Gastrocnemius medialis (tissue), 4 donors: ENCODE results near the gene TRIM4. TPM values are rescaled to one million over a fixed set of nuclear protein-coding genes. Genes with fewer than 3 reads are reported as not detected.
"Not testable (repeated sequence)": the region's sequence is repeated elsewhere in the genome, so short reads cannot be mapped to it uniquely, and the experiment has no call there.

Experiments
- ATAC-seq, 2 donors: fragments of 150-250 bp; one replicate each; pipeline ENCODE4 v1.9.1; 2016
- DNase-seq, 2 donors: peaks; one replicate each; pipeline ENCODE4 v3.0.0-alpha.2; 2019
- H3K27ac ChIP-seq, 4 donors: fragments of 200-600 bp; sonication (generic); 1 replicate in 1 of 4; 2 replicates in 3 of 4; pipeline ENCODE4 v1.5.1; 2016 to 2018; ENCODE audit warnings: mild to moderate bottlenecking in 2 of 4, moderate library complexity in 1 of 4
- H3K27me3 ChIP-seq, 3 donors: fragments of 200-600 bp; sonication (generic) in 2 of 3; 1 replicate in 1 of 3; 2 replicates in 2 of 3; pipeline versions ENCODE4 v1.5.1 to v1.6.0; 2016 to 2019; ENCODE audit warnings: mild to moderate bottlenecking in 1 of 3, moderate library complexity in 1 of 3
- H3K36me3 ChIP-seq, 2 donors: fragments of 200-600 bp; sonication (generic) in 1 of 2; one replicate each; pipeline ENCODE4 v1.5.1; 2017 to 2018
- H3K4me1 ChIP-seq, 2 donors: fragments of 200-600 bp; sonication (generic) in 1 of 2; one replicate each; pipeline ENCODE4 v1.5.1; 2016 to 2017; ENCODE audit warnings: mild to moderate bottlenecking in 2 of 2
- H3K4me3 ChIP-seq, 4 donors: fragments of 200-600 bp; sonication (generic) in 3 of 4; 1 replicate in 1 of 4; 2 replicates in 3 of 4; pipeline ENCODE4 v1.5.1; 2016 to 2019; ENCODE audit warnings: mild to moderate bottlenecking in 2 of 4
- H3K9me3 ChIP-seq, 3 donors: fragments of 200-600 bp; sonication (generic) in 2 of 3; 1 replicate in 1 of 3; 2 replicates in 2 of 3; pipeline ENCODE4 v1.5.1; 2016 to 2019
- POLR2A ChIP-seq, 2 donors: fragments of 450-650 bp; IDR thresholded peaks; one replicate each; pipeline ENCODE4 v1.6.1; 2017; ENCODE audit warnings: antibody characterized with exemption in 2 of 2, mild to moderate bottlenecking in 2 of 2, moderate library complexity in 2 of 2
- in situ Hi-C, 4 donors: fragments of 200-750 bp; cut with MboI; loops; one replicate each; pipeline versions ENCODE4 v1.15.0 to v1.8.0; 2017; ENCODE audit warnings: low sequenced_read_pairs in 4 of 4
- intact Hi-C: fragments of 100-400 bp; cut with DNase I; formaldehyde crosslinking; loops from one replicate; pipeline ENCODE4 v1.15.1; 2023; ENCODE audit warnings: low total_unique reads
- total RNA-seq, 4 donors: library from RNA; depleted of rRNA; stranded (reverse); fragments of >200 nt; gene quantifications; one replicate each; pipeline versions ENCODE4 v1.1.0 to v1.2.3, GENCODE V29; 2016
- TF ChIP-seq, protein P1 (sequence below), 5 experiments: fragments of 450-650 bp in 3 of 5; fragments of 200-600 bp in 2 of 5; sonication (generic) in 2 of 5; IDR thresholded peaks in 4 of 5; conservative IDR thresholded peaks in 1 of 5; 1 replicate in 4 of 5; 2 replicates in 1 of 5; pipeline ENCODE4 v1.5.1; 2016 to 2019; ENCODE audit warnings: antibody characterized with exemption in 5 of 5, mild to moderate bottlenecking in 3 of 5, moderate library complexity in 3 of 5

Gene TRIM4
- total RNA-seq, 4 donors from 2014 or later: 6.4 to 10.5 (median 7.7) TPM

DNA sequence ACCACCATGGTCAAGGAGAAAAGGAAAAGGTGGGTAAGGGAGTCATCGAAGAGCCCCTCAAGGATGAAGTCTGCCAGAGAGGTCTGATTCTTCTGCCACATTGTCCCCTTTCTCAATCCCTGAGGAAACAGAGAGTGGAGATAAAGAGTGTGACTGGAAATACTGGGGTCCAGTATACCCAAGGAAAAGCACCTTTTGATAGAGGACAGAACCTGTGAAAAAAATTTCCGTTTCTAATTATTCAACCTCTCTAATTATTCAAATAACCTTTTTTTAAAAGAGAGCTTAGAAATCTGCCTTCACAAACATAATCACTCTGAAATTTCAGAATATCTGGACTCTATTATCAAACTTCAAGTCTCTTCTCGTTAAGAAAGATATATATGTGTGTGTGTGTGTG lies 42.4 kb downstream of the TRIM4 start, which contains the start of gene OR2AE1:
TSS of gene OR2AE1 (minus strand) at position 101 of the 400 bp plus-strand sequence. CDS start at position 101, 0 bp downstream.
- Histone ChIP-seq H3K27me3 (no peaks in the 10 kb centered on the region), H3K4me1 (no peaks in the 10 kb centered on the region), H3K27ac (no peak within 1 kb of the TSS), H3K36me3 (no peaks in the 10 kb centered on the region), H3K4me3 (no peak within 1 kb of the TSS), H3K9me3 (no peaks in the 10 kb centered on the region)
- TF ChIP-seq, protein P1, sequence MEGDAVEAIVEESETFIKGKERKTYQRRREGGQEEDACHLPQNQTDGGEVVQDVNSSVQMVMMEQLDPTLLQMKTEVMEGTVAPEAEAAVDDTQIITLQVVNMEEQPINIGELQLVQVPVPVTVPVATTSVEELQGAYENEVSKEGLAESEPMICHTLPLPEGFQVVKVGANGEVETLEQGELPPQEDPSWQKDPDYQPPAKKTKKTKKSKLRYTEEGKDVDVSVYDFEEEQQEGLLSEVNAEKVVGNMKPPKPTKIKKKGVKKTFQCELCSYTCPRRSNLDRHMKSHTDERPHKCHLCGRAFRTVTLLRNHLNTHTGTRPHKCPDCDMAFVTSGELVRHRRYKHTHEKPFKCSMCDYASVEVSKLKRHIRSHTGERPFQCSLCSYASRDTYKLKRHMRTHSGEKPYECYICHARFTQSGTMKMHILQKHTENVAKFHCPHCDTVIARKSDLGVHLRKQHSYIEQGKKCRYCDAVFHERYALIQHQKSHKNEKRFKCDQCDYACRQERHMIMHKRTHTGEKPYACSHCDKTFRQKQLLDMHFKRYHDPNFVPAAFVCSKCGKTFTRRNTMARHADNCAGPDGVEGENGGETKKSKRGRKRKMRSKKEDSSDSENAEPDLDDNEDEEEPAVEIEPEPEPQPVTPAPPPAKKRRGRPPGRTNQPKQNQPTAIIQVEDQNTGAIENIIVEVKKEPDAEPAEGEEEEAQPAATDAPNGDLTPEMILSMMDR (IDR thresholded peaks at IDR 0.05 in 4 of 5, conservative IDR thresholded peaks at IDR 0.05 in 1 of 5): no peak
- TF ChIP-seq POLR2A (IDR thresholded peaks at IDR 0.05): no peak
- DNase-seq (no peak), ATAC-seq (no peak)
- in situ Hi-C loops (no loop called here), intact Hi-C loops (no loop called here)

DNA sequence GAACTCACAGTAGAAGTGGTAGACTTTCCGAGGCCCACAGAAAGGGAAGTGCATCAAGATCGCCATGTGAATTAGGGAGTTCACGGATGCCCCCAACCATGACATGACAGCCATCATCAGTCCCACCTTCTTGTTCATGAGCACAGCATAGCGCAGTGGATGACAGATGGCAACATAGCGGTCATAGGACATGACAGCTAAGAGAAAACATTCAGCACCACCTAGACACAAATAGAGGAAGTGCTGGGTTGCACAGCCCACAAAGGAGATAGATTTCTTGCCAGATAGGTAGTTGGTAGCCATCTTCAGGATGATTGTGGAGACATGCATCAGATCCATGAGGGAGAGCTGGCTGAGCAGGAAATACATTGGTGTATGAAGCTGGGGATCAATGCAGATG lies 42.8 kb downstream of the TRIM4 start:
- Histone ChIP-seq H3K4me1 (no peaks in the 10 kb centered on the region), H3K27me3 (no peaks in the 10 kb centered on the region), H3K9me3 (no peaks in the 10 kb centered on the region), H3K36me3 (no peaks in the 10 kb centered on the region), H3K4me3 (no peak overlapping the region), H3K27ac (no peak overlapping the region)
- in situ Hi-C loops: no loop called here
- no peak for ATAC-seq
- intact Hi-C loops: no loop called here
- TF ChIP-seq, protein P1 (IDR thresholded peaks at IDR 0.05 in 4 of 5, conservative IDR thresholded peaks at IDR 0.05 in 1 of 5): no peak
- TF ChIP-seq POLR2A (IDR thresholded peaks at IDR 0.05): no peak
- no peak for DNase-seq

DNA sequence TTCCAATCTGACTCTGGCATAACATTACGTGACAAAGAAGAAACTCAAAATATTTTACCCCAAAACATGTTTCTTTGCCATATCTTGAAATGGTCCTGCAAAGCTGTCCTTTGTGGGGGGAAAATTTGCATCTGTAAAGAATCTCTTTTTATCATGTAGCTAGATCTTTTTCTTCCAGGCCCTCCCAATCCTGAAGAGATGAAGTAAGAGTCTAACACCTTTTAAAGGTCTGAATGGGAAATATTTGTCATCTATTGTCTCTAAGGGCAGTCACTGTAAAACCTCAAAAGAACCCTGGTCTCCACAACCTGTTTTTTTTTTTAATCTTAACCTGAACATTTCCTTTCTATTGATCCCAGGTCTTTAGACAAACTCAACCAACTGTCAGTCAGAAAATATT lies 51.1 kb downstream of the TRIM4 start:
- in situ Hi-C loops: no loop called here
- H3K4me3 ChIP-seq: no peak overlapping the region
- intact Hi-C loops: no loop called here

DNA sequence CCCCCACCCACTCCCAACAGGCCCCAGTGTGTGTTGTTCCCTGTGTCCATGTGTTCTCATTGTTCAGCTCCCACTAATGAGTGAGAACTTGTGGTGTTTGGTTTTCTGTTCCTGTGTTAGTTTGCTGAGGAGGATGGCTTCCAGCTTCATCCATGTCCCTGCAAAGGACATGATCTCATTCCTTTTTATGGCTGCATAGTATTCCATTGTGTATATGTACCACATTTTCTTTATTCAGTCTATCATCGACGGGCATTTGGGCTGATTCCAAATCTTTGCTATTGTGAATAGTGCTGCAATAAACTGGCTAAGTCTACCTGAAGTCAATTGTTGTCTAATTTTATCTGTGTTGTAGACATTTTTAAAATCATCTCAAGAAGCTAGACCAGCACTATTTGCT lies 51.9 kb downstream of the TRIM4 start:
- H3K4me3 ChIP-seq, ATAC-seq, H3K36me3 ChIP-seq, in situ Hi-C loops, H3K4me1 ChIP-seq, H3K27ac ChIP-seq, intact Hi-C loops, H3K27me3 ChIP-seq, H3K9me3 ChIP-seq, DNase-seq: not testable (repeated sequence)

More for the DNA sequence above, 51.1 kb downstream of the TRIM4 start:
- Histone ChIP-seq H3K27ac (no peak overlapping the region), H3K4me1 (no peaks in the 10 kb centered on the region), H3K27me3 (no peaks in the 10 kb centered on the region), H3K36me3 (no peaks in the 10 kb centered on the region), H3K9me3 (no peaks in the 10 kb centered on the region)
- ATAC-seq: no peak
- DNase-seq: no peak
- no peak for TF ChIP-seq POLR2A (IDR thresholded peaks at IDR 0.05)
- TF ChIP-seq, protein P1 (IDR thresholded peaks at IDR 0.05 in 4 of 5, conservative IDR thresholded peaks at IDR 0.05 in 1 of 5): no peak

DNA sequence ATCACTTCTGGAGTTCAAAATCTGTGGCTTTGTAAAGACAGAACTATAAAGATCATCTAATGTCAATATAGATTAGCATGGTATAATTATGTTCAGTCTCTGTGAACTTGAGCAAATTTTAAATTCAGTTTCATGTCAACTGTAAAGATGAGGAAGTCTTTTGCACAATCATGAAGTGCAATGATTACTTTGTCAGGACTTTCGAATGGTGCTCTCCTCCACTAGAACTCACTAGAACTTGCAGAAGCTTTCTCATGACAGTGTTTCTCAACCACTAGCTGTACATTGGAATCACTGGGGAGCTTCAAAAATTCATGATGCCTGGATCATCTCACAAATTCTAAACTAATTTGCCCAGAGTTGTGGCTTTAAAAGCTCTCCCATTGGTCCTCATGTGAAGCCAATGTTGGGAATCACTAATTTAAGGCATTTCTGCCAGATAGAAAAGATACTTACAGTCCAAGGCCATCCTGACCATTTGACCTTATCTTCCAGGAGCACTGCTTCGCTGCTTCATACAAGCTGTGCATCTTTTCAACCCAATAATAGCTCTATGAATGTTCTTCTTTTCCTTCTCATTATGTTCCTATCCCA lies 55.4 kb downstream of the TRIM4 start:
- H3K27ac ChIP-seq: no peak overlapping the region
- in situ Hi-C loops (no loop called here), intact Hi-C loops (no loop called here)
- DNase-seq (no peak), ATAC-seq (no peak)
- TF ChIP-seq, protein P1 (IDR thresholded peaks at IDR 0.05 in 4 of 5, conservative IDR thresholded peaks at IDR 0.05 in 1 of 5): no peak
- no peak for TF ChIP-seq POLR2A (IDR thresholded peaks at IDR 0.05)
- no peaks in the 10 kb centered on the region for H3K27me3 ChIP-seq
- no peaks in the 10 kb centered on the region for H3K9me3 ChIP-seq
- peaks cover 9 to 13% of the 10 kb centered on the region in 2 donors for H3K4me1 ChIP-seq
- no peak overlapping the region for H3K4me3 ChIP-seq
- H3K36me3 ChIP-seq: no peaks in the 10 kb centered on the region
